GM19099 (cell line): Measurements from ENCODE around the gene IL20RA.

Source experiments
- POLR2A ChIP-seq: IDR thresholded peaks from 3 replicates; pipeline ENCODE4 v1.6.1; 2011; ENCODE audit warnings: low read depth; ENCODE audit not compliant: insufficient read length; ENCODE audit errors: extremely low read depth

IL20RA gene

GRCh38 chr6:137001299-137001976 lies 43.3 kb downstream of the IL20RA start:
- TF ChIP-seq POLR2A = no peak

- TF ChIP-seq POLR2A = no peak
These were observed 43.9 kb downstream of the IL20RA start for GRCh38 chr6:137000825-137001224.

DNA sequence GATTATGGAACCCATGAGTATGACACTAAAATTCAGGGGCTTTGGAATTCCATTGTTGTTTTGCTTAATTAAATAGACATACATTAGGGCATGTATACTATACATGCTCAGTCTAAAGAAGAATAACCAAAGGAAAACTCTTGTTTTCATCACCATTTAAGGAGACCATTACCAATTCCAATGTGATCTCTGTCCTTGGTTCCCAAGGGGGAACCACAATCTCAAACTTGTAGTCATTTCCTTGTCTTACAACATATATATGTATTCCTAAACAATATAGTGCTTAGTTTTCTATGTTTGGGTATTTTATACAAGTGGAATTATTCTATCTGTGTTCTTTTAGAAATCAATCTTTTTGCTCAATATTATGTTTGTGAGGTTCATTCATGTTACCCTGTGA lies 49.2 kb downstream of the IL20RA start:
- TF ChIP-seq POLR2A = no peak

DNA sequence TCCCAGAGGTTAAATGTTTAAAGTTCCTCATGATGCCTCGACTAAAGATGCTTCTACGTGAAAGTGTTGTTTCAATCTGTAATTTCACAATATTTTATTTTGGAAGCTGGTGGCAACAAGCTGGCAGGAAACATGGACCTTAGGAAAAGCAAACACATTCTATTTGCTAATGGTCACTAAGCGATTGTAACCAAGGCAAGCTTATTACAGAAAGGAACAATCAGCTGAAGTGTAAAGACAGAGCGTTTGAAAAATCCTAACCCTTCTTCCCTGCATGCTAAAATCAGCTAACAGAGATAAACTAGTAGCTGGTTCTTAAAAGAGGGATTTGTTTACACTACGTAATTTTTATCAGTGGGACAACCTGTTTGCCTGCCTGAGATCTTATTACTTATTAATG lies 50.0 kb downstream of the IL20RA start:
- no peak for TF ChIP-seq POLR2A

DNA sequence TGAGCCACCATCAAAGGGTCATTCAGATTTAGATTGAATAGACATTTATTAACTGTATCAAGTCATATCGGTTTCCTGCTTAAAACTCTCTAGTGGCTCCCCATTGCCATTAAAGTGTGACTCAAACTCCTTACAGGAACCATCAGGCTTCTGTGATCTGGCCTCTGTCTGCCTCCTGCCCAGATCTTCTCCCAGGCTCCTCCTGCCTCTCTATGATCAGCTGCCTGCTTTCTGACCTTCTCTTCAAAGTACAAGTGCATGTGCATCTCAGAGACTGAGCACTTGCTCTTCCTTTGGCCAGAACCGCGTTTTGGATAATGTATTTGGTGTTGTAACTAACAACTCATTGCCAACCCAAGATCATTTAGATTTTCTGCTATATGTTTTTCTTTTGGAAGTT lies 52.7 kb downstream of the IL20RA start:
- TF ChIP-seq POLR2A = no peak

DNA sequence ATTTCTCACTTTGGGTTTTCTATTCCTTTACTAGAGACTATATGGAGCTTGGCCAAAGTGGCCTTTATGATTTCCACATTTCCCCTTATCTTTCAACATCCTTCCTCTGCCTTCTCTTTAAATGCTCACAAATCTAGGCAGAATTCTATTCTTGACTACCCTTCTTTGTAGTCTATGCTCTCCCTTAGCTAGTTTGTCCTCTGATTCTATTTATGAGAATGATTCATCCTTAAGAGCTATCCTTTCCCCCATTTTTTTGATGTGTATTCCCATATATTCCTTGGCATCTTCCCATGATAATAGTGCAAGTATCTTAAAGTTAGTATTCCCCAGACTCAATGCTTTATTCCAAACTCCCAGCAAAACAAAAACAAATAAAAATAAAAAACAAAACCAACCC lies 53.1 kb downstream of the IL20RA start:
- TF ChIP-seq POLR2A = no peak

- no peak for TF ChIP-seq POLR2A
These were observed 54.0 kb downstream of the IL20RA start for GRCh38 chr6:136990754-136991153.

- no peak for TF ChIP-seq POLR2A
These were observed 54.6 kb downstream of the IL20RA start for GRCh38 chr6:136990242-136990578.

GRCh38 chr6:136989571-136990241 lies 55.1 kb downstream of the IL20RA start:
- no peak for TF ChIP-seq POLR2A

- no peak for TF ChIP-seq POLR2A
These were observed 57.2 kb downstream of the IL20RA start for GRCh38 chr6:136987526-136987925.

DNA sequence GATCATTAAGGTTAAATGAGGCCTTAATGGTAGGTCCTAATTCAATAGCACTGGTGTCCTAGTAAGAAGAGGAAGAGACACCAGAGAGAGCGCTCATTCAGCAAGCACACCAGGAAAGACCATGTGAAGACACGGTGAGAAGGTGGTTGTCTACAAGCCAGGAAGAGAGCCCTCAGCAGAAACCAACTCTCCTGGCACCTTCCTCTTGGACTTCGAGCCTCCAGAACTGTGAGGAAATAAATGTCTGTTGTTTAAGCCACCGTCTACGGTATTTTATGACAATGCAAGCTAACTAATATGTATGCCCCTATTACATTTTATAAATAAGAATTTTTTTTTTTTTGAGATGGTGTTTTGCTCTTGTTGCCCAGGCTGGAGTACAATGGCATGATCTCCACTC lies 59.3 kb downstream of the IL20RA start:
- TF ChIP-seq POLR2A = no peak

GRCh38 chr6:136984578-136984977 lies 60.2 kb downstream of the IL20RA start:
- TF ChIP-seq POLR2A = no peak

GRCh38 chr6:136983687-136984086 lies 61.1 kb downstream of the IL20RA start:
- TF ChIP-seq POLR2A = no peak

DNA sequence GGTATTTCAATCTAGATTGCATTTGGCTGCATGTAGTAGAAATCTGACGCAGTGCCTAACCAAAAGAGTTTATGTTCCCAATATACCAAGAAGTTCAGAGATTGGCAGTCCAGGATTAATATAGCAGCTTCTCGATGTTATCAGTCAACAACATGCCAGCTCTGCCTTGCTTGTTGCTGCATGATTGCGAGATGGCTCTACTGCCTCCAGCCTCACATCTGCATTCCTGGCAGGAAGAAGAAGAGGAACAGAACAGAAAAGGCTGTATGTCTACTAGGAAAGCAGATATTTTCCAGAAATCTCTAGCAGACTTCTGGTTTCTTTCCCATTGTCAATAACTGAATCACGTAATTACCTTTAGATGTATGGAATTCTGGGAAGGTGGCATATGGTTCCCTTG lies 61.8 kb downstream of the IL20RA start:
- no peak for TF ChIP-seq POLR2A

- TF ChIP-seq POLR2A = no peak
These were observed 64.7 kb downstream of the IL20RA start for GRCh38 chr6:136980070-136980469.

- TF ChIP-seq POLR2A = no peak
These were observed 65.6 kb downstream of the IL20RA start for GRCh38 chr6:136979206-136979605.

GRCh38 chr6:136977075-136977474 lies 67.7 kb downstream of the IL20RA start:
- no peak for TF ChIP-seq POLR2A

- TF ChIP-seq POLR2A = no peak
These were observed 69.6 kb downstream of the IL20RA start for GRCh38 chr6:136975089-136975715.
